Eye (tissue), 1 donor: ENCODE data around the gene SLC25A12.
"Not testable (repeated sequence)": the region's sequence is repeated elsewhere in the genome, so short reads cannot be mapped to it uniquely, and the experiment has no call there.

Source experiments
- DNase-seq: peaks from one replicate; pipeline ENCODE4 v3.0.0-alpha.2; 2015

SLC25A12 gene

GRCh38 chr2:171893824-171894611 is at the start of gene SLC25A12:
Gene SLC25A12 (minus strand): TSS chr2:171894244. CDS start chr2:171894214, 30 bp downstream.
- peak; percentile 94 for DNase-seq

GRCh38 chr2:171941316-171941699 is 47.3 kb upstream of the SLC25A12 start:
- no peak for DNase-seq

- no peak for DNase-seq
These were observed 45.7 kb upstream of the SLC25A12 start for GRCh38 chr2:171939743-171940071.

GRCh38 chr2:171939058-171939742 is 45.2 kb upstream of the SLC25A12 start:
- DNase-seq, result no peak

- no peak for DNase-seq
These were observed 36.3 kb upstream of the SLC25A12 start for GRCh38 chr2:171930385-171930784.

- DNase-seq, result no peak
These were observed 30.3 kb upstream of the SLC25A12 start for GRCh38 chr2:171924170-171924942.

- DNase-seq, result no peak
These were observed 29.2 kb upstream of the SLC25A12 start for GRCh38 chr2:171923206-171923605.

GRCh38 chr2:171922230-171923022 is 28.4 kb upstream of the SLC25A12 start, which contains the start of gene HAT1:
Gene HAT1 (plus strand): TSS chr2:171922461. CDS start chr2:171922501, 40 bp downstream.
- DNase-seq, result peak; percentile 100

- DNase-seq, result no peak
These were observed 27.9 kb upstream of the SLC25A12 start for GRCh38 chr2:171921970-171922229.

- no peak for DNase-seq
These were observed 25.4 kb upstream of the SLC25A12 start for GRCh38 chr2:171919453-171919852.

GRCh38 chr2:171913517-171913916 is 19.5 kb upstream of the SLC25A12 start:
- DNase-seq, result no peak

- DNase-seq, result no peak
These were observed 16.4 kb upstream of the SLC25A12 start for GRCh38 chr2:171910494-171910893.

GRCh38 chr2:171909266-171909665 is 15.2 kb upstream of the SLC25A12 start:
- DNase-seq, result no peak

GRCh38 chr2:171908235-171908634 is 14.2 kb upstream of the SLC25A12 start:
- no peak for DNase-seq

- no peak for DNase-seq
These were observed 8.9 kb upstream of the SLC25A12 start for GRCh38 chr2:171902840-171903420.

- DNase-seq, result not testable (repeated sequence)
These were observed 5.7 kb upstream of the SLC25A12 start for GRCh38 chr2:171899623-171900282.

GRCh38 chr2:171895786-171896185 is 1.7 kb upstream of the SLC25A12 start:
- DNase-seq, result no peak

- DNase-seq, result no peak
These were observed 536 bp upstream of the SLC25A12 start for GRCh38 chr2:171894612-171894947.

- no peak for DNase-seq
These were observed 734 bp downstream of the SLC25A12 start for GRCh38 chr2:171893196-171893823.

- no peak for DNase-seq
These were observed 4.2 kb downstream of the SLC25A12 start for GRCh38 chr2:171889808-171890207.

GRCh38 chr2:171889333-171889732 is 4.7 kb downstream of the SLC25A12 start:
- no peak for DNase-seq
